HG03558 (cell line): ENCODE results near the gene MAPKAP1.

ENCODE experiments used
- ATAC-seq: cut with Tn5 transposase; IDR thresholded peaks from one replicate; pipeline ENCODE4 v1.9.1; 2021; ENCODE audit warnings: moderate number of reproducible peaks; ENCODE audit not compliant: unreplicated experiment; ENCODE audit errors: extremely low read depth

The MAPKAP1 gene

DNA sequence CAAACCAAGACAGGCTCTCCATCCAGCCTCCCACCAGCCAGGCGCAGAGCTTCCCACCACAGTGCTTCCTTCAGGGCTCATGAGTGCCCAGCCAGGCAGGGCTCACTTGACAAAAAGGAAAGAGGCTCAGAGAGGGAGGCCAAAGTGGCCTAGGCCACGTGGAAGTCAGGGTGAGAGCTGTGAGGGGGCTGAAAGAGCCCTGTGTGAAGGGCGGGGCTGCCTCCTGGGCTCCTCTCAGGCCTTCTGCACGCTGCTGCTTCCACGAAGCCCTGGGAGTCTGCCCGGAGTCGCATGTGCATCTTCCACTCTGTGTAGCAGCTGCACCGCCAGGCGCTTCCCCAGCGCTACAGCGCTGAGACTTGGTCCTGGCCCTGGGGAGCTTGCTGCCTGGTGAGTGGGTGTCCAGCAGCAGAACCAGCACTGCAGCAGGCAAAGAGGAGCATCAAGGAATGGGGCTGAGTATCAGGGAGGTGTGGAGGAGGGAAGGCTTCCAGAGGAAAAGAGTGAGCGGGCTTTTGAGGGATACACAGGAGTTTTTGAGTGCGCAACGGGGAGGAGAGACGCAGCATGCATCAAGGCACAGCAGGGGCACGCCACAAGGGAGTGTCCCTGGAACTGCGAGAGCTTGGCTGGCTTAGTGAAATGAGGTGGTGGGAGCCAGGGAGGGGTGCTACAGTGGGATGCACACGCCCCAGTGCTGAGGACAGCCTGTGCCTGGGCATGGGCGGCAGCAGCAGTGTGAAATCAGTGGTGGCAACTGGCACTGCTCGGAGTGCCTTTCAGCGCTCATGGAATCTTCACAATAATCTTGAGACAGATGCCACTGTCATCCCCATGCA, 267.4 kb downstream of the MAPKAP1 start:
- ATAC-seq: no peak

DNA sequence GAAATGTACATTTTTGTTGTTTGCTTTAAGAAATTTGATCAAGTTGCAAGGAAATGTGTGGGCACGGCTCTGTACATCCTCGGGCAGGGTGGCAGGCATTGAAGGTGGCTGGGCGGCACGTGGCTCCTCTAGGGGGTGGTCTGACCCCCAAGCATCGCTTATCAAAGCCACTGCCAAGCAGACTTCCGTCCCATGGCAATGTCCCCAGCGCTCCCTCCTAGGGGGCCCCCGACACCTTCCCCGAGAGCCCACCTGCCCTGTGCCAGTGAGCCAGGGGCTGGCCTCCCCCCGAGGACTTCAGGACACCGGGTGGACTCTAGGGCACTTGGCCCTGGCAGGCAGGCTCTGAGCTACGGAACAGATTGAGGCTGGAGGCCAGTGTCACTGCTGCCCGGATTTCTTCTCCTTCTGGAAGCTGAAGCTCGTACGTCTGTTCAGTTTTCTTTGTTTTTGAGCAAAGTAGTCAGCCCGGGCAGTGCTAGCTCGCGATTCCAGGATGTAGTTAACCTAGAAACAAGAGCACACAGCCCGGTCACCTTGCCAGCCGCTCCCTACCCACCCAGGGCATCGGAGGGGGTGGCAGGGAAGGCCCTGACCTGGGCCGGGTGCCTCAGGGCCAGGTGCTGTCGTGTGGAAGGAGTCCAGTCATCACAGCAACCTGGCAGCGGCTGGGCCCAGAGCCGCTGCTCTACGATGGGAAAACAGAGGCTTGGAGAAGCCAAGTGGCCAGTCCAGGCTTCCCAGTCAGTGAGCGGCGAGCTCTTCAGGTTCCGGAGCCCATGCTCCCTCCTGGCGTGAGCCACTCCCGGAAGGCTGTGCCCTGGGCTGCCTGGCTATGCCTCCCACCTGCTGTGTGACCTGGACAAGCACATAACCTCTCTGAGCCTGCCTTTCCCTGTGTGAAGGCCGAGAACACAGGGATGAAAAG, 268.2 kb downstream of the MAPKAP1 start:
- no peak for ATAC-seq

- ATAC-seq: no peak
Observed at GRCh38 chr9:125437771-125438221, 269.2 kb downstream of the MAPKAP1 start.

- no peak for ATAC-seq
Observed at GRCh38 chr9:125436613-125437443, 270.2 kb downstream of the MAPKAP1 start.

DNA sequence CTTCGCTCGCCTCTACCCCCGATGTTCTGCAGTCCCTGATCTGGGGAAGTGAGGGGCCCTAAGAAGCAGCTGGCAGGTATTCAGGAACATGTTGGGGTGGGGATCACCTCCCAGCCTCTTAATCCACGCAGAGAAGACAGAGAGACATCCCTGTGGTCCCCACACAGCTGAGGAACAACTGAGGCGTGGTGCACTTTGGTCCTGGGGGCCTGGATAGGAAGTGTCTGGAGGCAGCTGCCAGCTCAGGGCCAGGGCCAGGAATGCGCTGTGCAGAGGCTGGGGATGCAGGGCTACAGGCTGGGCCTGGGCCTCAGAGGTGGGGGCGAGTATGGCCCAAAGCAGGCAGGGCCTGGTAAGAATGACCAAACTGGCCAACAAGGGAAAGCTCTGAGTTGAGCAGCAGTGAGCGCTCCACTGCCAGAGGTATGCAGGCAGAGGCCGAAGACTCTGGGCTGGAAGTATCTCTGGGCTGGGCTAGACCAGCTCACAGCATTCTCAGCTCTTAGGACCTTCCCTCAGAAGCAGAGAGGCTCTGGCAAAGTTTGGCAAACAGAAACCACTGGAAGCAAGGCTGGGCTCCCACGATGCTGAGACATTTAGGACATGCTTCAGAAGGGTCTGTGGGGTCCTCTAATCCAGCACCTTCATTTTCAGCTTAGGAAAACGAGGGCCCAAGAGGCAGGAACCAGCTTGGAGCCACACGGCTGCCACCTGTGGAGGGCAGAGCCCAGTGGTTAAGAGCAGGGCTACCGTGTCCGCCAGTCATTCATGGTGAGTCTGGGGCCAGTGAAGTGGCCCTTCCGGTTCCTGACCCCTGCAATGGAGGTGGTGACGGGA, 271.0 kb downstream of the MAPKAP1 start:
- no peak for ATAC-seq

GRCh38 chr9:125434986-125435775, 271.8 kb downstream of the MAPKAP1 start:
- no peak for ATAC-seq

- no peak for ATAC-seq
Observed at GRCh38 chr9:125433461-125434011, 273.5 kb downstream of the MAPKAP1 start.

DNA sequence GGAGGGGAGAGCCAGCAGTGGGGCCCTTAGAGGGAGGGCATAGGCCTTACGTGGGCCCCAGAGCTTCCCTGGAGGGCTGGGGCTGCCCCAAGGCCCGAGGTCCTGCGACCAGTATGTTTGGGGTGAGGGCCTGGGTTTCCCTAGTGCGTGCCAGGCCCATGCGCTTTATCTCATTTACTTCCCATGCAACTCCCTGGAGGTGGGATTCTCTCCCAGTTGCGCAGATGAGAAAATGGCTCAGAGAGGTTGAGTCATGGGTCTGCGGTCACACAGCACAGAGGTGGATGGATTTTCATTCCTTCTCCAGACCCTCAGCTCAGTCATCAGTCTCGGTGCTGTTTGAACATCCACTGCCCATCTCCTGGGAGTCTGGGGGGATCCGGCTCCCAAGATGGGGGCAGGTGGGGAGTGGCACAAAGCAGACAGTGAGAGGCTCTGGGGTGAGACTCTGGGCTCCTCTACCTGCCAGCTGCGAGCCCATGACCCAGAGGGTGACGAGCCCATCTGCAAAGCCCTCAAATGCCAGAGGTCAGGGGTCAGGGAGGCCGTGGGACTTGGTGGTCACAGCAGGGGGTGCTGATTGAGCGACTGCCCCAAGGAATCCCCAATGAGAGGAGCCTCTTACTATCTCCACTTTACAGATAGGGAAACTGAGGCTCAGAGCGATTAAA, 274.2 kb downstream of the MAPKAP1 start:
- no peak for ATAC-seq

DNA sequence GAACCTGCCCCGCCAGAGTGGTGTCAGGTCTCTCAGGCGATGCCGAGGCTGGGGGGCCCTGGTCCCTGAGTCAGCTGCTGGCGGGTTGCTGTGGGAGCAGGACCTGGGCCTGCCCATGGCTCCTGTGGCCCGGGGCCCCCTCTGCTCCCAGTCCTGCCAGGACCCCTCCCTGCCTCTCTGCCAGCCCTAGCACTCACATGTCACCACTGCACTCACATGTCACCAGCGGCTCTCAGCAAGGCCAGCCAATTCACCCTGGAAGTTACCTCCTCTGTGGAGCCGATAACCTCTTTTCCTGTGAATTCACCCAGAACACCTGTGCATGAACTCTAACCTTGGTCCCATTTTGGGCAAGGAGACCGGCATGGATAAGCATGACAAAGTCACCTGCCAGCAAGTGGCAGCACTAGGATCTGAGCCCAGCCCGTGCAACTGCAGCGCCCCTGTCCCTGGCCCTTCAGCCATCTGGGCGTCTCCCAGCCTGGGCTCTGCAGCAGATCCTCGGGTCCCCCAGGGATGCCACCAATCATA, 275.2 kb downstream of the MAPKAP1 start:
- ATAC-seq: no peak

DNA sequence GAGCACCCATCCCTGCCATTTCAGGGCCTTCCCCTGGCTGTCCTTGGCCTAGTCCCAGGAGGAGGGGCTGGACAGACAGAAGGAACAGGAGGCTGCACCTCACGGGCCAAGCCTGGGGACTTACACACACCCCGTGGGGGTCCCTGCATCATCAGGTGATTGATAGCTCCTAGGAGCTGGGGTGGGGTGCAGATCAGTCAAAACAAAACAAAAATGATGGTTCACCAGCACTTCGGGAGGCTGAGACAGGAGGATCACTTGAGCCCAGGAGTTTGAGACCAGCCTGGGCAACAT, 276.0 kb downstream of the MAPKAP1 start:
- no peak for ATAC-seq

DNA sequence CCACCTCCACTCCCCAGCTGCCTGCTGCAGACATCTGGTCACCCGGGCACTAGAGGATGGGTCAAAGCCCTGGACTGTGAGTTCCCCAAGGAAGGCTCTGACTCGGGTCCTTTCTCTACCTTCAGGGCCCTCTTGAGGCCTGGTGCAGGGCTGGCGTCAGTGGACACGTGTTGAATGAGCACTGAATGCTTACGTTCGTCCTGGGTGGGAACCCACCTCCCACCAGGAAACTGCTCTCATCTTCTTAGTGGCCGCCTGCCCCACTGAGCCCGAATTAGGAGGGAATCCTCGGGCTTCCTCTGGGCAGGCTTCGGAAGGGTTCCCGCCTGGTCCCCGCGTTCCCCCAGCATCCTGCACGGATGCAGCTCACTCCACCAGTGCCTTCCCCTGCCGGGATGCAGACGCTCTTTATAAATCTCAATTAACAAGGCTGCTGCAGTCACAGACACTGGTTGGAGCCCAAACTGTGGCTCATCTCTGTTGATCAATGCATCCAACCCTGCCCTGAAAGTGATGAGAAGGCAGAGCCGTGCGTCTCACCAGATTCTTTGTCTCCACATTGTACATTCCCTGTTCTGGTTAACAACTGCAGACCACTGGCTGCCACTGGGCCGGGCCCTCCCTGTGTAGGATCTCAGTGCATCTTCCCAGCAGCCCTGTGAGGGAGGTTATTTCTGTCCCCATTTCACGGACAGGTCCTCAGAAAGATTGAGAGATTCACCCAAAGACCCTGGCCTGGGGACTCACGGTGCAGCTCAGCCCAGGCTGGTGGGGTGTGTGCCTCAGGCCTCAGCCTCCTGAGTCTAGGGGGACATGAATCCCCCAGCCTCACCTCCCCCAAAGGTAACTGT, 276.6 kb downstream of the MAPKAP1 start:
- ATAC-seq: no peak

DNA sequence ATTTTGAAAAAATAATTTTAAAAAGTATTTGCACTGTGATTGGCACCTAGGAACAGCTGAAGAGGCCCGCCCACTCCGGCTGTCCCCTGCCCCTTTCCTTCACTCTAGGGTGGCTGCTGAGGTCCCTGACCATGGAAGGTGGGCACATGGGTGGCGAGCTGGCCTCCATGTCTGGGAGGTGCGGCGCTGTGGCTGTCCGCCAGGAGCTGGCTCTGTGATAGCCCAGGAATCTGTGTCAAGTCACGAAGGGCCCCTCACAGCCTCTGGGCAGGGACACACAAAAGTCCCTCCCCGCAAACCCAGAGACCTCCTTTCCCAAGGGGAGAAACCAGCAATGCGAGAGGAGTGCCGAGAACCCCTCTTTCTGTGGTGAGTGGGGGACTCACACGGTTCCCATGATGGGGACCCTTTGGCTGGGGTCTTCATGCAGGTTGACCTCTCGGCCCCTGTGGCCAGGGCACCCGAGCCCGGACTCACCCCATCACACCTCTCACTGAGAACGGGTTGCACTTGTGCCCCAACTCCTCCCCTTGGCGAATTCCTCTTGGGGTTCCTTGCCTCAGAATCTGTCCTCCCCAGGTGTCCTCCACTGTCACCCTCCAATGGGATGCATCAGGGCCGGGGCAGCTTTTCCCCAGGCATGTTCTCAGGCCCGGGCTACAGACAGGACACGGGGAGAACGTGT, 277.4 kb downstream of the MAPKAP1 start:
- ATAC-seq: no peak

DNA sequence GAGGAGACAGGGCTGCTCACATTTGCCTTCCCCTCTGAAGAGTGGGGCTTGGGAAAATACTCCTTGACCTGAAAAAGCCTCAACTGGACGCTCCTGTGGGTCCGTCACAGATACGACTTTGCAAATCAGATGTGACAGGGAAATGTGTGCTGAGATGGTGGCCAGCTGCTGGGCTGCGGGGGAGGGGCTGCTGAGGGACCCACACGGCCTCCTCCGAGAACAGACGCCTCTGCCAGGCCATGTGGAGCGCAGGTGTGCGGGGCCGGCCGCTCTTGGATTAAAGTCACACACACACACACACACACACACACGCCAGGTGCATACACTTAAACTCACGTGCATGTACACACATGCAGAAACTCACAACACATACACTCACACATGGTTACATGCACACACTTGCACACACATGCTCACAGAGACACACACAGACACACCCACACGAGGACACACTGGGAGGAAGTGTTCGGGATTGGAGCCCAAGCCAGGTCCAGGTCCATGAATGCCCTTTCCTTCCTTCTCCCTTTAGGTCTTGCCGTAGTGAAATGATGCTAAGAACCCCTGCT, 278.0 kb downstream of the MAPKAP1 start:
- no peak for ATAC-seq

GRCh38 chr9:125428060-125428901, 278.7 kb downstream of the MAPKAP1 start:
- no peak for ATAC-seq

DNA sequence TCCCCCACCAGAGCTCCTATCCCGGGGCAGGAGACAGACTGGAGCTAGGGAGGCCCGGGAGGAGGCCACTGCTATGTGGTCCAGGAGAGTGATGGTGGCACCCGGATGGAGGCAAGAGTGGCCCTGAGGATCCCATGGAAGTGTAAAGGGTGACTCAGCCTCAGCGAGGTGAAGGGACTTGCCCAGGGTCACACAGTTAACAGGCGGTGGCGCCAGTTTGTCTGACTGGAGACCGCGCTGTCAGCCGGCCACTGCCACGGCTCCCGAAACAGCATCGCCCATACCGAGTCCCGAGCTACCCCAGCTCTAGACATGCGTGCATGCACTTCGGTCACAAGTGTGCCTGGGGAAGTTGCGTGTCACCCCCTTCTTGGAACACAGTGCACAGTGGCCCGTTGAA, 279.5 kb downstream of the MAPKAP1 start:
- no peak for ATAC-seq
